GM21381 (cell line): ENCODE data around the gene PHF23.

Experiments
- ATAC-seq: cut with Tn5 transposase; IDR thresholded peaks from one replicate; pipeline ENCODE4 v1.9.1; 2021; ENCODE audit warnings: mild to moderate bottlenecking, moderate library complexity; ENCODE audit not compliant: unreplicated experiment

PHF23 gene

GRCh38 chr17:7207120-7208001 is 31.9 kb downstream of the PHF23 start:
- no peak for ATAC-seq

- no peak for ATAC-seq
Observed at GRCh38 chr17:7205561-7205960, 33.7 kb downstream of the PHF23 start.

- peak; percentile 75 for ATAC-seq
Observed at GRCh38 chr17:7204828-7205461, 34.3 kb downstream of the PHF23 start.

- ATAC-seq = no peak
Observed at GRCh38 chr17:7204336-7204735, 34.9 kb downstream of the PHF23 start.

GRCh38 chr17:7203391-7203790 is 35.9 kb downstream of the PHF23 start:
- no peak for ATAC-seq

GRCh38 chr17:7196651-7197401 is 42.4 kb downstream of the PHF23 start:
- ATAC-seq = no peak

GRCh38 chr17:7195971-7196370 is 43.3 kb downstream of the PHF23 start:
- no peak for ATAC-seq

- no peak for ATAC-seq
Observed at GRCh38 chr17:7192271-7192937, 46.9 kb downstream of the PHF23 start.

GRCh38 chr17:7191571-7192270 is 47.5 kb downstream of the PHF23 start:
- no peak for ATAC-seq

- ATAC-seq = no peak
Observed at GRCh38 chr17:7191069-7191468, 48.2 kb downstream of the PHF23 start.

GRCh38 chr17:7190276-7190917 is 48.9 kb downstream of the PHF23 start:
- ATAC-seq = no peak

GRCh38 chr17:7186241-7186640 is 53.0 kb downstream of the PHF23 start:
- no peak for ATAC-seq
